ENCODE measurements around the gene RASSF3.

- TF ChIP-seq POLR2AphosphoS5 (IDR thresholded peaks at IDR 0.05) (no peak), CTCF (IDR thresholded peaks at IDR 0.05; ENCODE audit: poor library complexity, severe bottlenecking) (no peak), REST (IDR thresholded peaks at IDR 0.05; ENCODE audit: borderline replicate concordance) (no peak)
Observed at GRCh38 chr12:64706306-64706705, 96.0 kb downstream of the RASSF3 start.

Data from neural cell (in vitro differentiated cells).